GM19328 (cell line): ENCODE measurements around the gene KIDINS220.
"Not testable (repeated sequence)": the region's sequence is repeated elsewhere in the genome, so short reads cannot be mapped to it uniquely, and the experiment has no call there.

Experiments used
- ATAC-seq: cut with Tn5 transposase; IDR thresholded peaks from one replicate; pipeline ENCODE4 v1.9.1; 2021; ENCODE audit warnings: mild to moderate bottlenecking, moderate library complexity; ENCODE audit not compliant: unreplicated experiment

KIDINS220 gene

DNA sequence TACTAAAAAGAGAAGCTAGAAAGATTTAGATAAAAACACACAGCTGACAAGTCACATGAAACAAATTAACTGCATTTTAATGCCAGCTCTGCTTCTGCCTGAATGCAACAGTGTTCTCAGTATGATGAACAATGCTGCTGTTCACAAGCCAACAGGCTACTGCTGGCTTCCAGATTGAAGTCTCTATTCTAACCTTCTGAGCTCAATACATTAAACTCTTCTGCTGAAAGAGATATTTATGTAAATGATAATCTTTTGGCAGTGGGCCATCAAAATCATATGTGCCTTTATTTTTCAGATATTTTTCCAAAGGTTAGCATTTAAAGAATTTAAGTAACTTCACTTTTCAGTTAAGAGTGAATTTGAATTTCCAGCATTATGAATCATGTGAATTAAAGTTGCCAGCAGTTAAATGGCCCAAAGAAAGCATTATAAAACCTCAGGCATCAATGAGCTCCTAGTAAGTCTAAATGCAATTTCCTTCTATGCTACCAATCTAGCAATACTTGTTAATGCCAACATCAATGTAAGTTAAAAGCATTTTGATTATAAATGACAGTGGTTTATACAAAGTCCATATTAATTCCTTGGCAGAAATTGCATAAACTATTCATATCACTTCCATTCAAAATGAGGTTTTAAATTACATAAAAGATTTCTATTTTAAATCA, 83.2 kb downstream of the KIDINS220 start:
- ATAC-seq = no peak

DNA sequence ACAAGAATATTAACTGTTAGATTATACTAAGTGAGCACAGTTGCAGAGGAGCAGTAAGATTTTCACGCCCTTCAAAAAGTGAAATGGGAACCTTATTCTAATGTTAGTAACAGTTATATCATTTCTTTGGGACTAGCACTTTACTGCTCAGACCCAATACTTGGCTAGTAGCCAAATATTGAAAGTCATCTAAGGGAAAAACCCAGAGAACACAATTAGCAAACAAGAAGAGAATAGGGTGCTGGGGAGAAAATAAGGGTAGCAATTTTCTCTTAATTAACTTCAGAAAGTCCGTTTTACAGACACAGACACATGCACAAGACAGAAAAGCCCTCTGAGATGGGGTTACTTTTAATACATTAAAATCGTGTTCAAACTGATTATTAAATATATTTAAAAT, 83.8 kb downstream of the KIDINS220 start:
- no peak for ATAC-seq

DNA sequence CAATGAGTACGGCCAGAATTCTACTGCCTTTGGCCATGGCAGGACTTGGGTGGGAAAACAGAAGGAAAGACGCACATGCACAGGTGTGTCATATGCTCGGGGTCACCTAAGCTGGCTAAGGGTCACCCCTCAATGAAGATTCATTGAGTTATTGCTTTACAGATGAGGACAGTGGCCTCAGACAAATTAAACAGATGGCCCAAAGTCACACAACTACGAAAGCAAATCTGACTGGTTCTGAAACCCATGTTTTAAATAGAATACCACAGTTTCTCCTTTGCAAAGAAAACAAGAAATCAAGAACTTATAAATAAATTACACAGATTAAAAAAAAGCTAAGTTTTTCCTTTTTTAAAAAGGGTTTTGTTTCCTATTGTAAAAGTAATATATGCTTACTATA, 85.0 kb downstream of the KIDINS220 start:
- no peak for ATAC-seq

DNA sequence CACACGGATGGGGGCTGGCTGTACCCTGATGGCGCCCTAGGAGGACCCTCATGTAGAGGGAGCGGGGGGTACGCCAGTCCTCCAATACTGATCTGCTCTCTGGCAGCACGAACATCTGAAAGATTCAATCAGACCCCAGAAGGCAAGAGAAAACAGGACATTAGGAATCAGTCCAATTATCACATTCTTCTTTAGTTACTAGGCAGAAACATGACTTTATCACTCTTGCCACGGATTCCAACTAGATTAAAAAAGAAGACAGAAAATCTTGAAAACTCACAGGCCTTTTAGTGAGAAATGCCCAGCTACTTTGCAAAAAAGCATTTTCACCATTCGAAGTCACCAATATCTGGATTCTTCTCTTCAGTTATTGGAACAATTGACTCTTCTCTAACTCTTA, 87.2 kb downstream of the KIDINS220 start:
- ATAC-seq = no peak

DNA sequence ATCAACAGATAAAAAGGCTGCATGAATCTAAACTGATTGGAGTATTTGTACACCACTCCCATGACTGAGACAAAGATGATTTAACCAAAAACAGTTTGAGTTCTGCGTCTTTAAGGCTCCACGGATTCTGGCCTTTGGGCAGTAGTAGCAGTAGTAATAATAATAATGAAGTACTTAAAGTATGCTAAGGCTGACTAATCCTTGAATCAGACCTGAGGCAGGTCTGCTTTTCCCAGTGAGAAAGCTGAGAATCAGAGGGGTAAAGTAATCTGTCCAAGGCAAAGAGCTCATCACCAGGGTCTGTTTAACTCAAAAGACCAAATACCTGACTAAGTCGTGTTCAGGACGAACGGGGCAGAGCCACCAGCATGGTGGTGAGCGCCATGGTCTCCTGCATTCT, 94.2 kb downstream of the KIDINS220 start:
- no peak for ATAC-seq

DNA sequence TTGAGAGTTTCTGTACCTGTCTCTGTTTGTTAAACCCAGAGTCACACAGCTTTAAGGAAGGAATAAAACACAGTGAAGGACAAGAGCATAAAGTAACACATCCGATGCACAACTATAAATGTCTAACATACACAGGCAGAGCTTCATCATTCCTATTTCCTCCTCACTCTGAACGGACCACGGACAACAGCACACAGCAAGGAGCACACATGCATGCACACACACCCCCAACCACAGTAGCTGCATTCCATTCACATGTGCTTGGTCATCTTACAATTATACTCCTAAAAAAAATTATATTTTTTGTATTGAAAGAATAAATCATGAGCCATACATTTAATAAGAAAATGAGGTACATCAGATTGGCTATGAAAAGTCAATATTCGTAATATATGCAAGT, 97.3 kb downstream of the KIDINS220 start:
- no peak for ATAC-seq

DNA sequence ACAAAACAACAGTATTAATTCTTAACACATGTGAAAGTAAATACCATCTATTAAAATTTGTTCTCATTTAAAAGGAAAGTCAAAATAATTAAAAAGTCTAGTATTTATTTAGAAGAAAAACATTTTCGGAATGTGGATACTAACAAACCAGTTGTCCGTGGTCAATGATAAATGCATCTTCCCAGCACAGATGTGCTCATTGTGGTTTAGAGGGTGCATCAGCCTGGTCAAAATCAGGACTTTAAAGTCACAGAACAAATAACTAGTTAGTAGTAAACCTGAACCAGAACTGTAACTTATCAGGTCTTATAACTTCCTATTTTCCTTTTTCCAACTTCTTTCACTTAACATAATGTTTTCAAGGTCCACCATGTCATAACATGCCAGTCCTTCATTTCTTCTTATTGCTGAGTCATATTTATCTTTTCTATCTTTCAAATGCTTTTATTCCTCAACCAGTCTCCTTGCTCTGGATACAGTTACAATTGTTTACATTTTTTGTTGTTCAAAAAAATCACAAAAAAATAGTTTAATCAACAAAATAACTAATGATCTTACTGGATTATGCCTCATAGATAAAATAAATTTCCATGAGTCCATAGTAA, 99.7 kb downstream of the KIDINS220 start:
- ATAC-seq = no peak

DNA sequence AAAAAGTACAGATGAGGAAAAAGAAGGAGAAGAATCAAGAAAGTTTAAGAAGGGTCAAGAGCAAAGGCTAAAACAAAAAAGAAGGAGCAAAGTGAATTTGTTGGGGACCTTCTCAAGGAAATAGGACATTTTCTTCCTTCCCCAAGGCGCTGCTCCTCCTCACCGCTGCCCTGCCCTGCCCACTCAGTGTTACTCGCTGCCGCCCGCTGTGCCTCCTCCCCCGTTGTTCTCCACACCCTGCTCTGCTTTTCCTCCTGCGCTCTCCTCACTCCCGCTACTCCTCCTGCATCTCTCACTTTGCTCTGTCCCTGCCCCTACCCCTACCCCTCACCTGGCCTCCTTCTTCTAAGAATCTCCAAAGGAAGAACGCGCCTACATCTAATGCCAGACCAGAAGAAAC, 104.8 kb downstream of the KIDINS220 start:
- no peak for ATAC-seq

DNA sequence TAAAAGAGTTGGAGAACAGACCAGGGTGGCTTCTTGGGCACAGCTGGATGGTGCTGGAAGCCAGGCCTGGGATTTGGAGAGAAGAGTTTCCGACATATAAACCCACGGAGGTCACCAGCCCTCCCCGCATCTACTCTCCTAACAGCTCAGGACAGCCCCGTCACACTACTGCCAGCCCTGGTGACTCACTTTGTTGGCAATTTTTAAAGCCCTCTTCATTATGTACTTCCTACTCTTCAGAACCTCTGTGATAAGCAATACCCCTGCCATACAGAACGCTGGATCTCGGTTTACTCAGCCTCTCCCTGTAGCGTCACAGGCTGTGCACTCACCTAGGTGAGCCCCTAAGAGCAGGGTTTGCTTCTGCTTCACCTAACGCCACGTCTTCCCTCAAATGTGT, 107.5 kb downstream of the KIDINS220 start:
- ATAC-seq = no peak

DNA sequence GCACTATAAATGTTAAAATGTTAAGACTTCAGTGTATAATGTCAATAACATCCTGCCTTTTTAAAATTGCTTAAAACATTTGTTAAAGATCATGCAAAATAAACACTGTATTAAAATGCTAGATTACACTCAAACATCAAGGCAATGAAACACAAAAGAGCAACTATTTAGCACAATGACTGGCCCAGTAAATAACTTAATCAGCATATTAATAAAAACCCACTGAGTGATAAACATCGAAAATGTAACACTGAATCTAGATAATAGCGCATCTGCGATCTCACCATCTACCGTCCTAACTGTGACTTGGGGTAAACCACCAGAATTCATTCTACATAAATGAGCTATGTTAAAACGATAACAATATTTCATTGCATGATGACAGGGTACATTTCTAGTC, 108.3 kb downstream of the KIDINS220 start:
- ATAC-seq = not testable (repeated sequence)

DNA sequence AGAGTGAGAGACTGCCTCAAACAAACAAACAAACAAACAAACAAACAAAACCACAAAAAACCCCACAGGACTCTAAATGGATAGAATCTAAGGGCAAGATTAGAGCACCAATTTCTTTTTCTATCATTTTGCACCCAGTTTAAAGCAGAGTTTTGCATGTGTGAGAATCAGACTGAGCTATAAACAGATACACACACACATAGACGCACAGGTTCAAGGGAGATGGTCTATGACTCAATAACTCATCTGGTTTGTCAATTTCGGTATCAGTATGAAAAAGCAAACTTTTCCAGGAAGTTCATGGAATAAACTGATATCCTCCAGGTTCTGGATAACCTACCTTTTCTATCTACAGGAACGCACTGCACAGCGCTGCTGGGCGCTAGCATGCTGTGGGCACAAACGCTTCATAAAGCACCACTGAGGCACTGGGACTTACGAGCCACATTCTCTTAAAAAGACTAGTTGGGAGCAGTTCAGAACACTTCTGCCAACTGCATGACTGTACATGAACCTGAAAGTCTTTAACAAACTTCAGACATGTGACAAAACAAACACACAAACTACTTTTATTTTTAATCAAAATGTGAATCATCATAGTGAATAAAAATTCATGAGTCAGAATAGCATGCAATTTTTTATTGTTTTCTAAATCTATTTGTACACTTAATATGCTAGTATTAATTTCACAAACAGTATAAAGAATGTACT, 109.0 kb downstream of the KIDINS220 start:
- ATAC-seq = no peak

DNA sequence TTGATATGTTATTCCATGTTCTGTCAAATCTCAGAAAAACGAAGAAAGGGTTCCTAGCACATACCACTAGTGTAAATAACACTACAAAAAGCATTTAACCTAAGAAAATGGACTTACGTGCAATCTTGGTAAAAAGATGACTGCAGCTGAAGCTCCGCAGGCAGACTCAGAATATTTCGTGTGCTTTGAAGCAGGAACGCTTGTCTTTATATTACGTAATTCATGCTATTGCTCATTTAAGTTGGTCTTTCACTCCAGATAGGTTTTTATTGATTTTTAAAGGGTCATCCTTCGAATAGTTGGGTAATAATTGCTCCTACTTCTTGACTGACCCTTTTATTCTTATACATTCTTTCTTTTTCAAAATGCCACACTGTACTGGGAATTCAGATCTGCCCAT, 111.6 kb downstream of the KIDINS220 start:
- no peak for ATAC-seq

DNA sequence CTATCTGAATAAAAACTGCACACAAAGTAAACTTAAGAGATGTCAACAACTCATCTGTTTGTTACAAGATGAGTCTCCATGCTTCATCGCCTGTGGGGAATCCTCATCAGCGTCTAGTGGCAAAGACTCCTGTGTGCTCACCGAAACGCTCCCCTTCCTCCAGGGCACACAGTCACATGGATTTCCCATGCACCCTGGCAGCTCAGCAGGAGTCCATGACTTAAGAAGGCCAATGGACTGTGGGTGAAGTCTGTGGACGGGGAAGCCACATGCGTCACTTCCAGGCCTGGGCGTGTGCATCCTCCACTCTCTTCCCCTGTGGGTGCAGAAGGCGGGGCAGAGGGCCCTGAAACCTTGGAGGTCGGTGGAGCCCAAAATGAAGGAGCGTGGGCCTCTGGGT, 114.4 kb downstream of the KIDINS220 start:
- no peak for ATAC-seq

DNA sequence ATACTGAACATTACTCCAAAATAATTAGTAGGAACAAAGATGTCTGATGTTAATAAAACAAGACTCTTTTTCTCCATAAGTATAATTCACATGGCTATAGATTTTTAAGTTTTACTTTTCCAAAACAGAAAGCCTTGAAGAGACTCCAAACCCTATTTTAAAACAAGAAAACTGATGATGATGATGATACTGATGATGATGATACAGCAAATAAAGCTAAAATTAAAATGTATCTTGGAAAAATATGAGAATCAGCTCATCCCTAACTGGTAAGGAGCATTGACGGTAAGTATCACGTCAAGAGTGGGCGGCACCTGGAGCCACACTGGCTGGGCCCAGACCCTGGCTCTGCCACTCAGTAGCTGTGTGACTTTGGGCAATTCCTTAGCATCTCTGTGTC, 116.0 kb downstream of the KIDINS220 start:
- no peak for ATAC-seq

DNA sequence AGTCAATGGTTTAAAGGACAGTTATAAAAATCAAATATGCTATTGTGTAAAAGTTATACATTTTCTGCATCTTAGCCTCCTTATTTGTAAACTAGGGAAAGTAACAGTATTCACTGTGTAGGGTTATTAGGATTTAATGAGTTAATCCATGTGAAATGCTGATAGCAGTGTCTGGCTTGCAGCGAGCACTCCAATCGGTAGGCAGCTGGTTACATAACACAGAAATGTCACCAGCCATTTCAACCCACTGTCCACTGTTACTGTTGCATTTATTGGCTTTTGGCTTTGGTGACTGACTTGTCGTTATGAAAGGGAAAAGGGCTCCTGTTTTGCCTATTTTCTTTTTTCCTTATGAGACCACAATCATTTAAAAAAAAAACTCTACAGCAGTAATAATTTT, 116.7 kb downstream of the KIDINS220 start:
- ATAC-seq = no peak

DNA sequence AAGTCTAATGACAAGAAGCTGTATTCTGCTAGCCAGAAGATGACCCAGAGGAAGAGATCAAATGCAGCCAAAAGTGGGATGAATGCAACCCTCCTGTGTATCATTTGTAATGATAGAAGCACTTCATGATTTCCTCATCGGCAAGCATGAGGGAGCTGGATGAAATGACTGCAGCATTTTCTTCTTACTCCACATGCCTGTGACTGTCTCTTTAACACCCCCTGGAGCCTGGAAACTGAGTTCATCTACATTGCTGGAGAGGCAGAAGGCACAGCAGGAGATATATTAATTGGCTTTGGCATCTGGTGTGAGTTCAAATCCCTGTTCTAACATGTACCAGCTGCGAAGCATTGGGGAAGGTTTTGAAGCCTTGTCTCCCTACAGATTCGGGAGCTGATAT, 117.9 kb downstream of the KIDINS220 start:
- ATAC-seq = no peak

DNA sequence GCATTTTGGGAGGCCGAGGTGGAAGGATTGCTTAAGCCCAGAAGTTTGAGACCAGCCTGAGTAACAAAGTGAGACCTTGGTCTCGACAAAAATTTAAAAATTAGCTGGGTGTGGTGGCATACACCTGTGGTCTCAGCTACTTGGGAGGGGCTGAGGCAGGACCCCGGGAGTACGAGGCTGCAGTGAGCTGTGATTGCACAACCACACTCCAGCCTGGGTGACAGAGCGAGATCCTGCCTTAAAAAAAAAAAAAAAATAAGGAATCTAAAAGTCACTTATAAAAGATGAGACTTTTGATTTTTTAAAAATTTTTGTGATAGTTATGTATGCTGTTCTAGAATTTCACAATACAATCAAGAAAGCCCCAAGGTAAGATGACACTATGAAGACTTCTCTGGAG, 122.4 kb downstream of the KIDINS220 start:
- ATAC-seq = no peak

DNA sequence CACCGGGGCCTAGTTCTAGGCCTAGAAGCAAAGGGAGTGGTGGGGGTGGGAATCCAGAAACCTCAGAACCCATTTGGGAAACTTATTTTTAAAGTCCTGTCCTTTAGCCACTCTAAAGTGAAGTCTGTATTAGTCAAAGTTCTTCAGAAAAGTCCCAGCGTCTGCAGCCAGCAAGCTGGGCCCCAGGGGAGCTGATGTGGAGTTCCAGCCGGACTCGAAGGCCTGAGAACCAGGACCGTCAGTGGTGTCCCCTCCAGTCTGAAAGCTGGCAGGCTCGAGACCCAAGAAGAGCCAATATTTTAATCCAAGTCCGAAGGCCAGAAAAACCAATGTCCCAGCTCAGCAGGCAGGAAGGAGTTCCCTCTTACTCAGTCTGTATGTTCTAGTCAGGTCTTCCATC, 123.1 kb downstream of the KIDINS220 start:
- no peak for ATAC-seq

DNA sequence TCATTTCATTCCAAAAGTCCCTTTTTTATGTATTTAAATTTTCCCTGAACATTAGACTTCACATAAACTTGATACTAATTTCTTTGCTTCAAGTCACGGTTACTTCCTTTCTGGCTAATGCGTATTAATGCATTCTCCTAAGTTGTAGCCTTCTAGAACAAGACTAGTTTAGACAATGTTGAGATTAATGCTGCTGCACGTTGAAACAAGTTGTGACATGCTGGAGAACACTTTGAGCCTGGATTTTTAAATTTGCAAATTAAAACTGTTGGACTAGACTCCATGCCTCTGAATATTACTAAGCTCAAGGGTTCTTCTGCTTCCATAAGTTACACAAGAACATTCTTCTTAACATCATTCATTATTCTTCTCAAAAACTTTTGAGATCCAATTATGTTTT, 126.5 kb downstream of the KIDINS220 start:
- ATAC-seq = no peak

DNA sequence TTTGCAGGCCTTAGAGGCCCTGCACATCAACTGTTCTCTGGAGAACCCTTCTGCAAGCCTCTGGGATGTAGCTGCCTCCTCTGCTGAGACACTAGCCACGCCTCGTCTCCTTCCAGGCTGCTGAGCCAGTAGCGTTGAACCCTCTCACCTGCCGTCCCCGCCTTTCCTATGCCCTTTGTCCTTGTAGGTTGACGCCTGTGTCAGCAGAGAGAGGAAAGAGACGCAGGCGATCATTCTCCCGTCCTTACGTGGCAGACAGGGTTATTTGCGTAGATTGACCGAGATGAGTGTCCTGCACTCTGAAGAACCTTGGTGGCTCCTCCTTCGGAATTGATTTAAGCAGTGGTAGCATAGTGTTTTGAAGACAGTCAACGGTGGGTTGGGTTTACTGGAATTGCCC, 127.8 kb downstream of the KIDINS220 start:
- ATAC-seq = no peak

DNA sequence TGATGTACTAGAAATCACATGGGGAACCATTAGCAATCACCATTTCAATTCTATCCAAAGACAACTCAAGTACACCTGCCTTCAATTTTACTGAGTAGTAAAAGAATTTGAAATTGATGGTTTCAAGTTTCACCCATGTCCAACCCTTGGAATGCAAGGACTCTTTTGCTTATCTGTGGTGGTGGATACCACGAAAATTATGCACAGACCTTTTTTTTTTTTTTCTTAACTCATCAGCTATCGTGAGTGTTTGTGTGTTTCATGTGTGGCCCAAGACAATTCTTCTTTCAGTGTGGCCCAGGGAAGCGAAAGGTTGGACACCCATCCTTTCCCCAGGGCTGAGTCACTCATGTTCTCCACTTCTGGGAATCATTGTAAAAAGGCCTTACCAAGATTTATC, 132.5 kb downstream of the KIDINS220 start:
- no peak for ATAC-seq

DNA sequence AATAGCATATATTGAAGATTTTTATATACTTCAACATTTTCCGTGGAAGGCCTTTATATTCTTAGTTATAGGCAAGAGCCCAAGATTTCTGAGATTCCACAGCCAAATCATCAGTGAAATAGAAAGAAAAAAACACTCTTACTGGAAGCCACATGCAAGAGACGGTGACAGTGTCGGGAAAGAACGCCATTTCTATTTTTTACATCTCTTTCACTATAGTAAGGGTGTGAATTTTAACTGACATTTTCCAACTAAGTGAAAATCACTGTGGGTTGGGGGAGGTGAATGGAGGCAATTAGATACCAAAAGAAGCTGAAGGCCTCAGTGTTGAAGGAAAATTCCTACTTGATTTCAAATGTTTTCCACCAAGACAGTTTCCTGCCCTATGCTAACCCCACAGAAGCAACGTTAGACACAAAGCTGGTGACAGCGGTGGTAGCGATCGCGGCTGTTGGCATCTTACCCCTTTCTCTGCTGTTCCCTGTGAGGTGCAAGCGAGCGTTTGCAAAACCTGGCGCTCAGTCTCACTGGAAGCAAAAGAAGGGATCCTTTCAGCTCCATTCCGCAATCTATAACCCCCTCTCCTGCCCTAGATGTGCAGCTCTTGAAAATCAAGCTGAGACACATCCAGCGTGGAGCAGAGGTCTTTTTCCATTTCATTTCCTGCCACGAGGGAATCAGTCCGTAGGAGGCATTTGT, 135.6 kb downstream of the KIDINS220 start:
- no peak for ATAC-seq
